NB4 (cell line): ENCODE data around the gene DOCK3.

Experiments
- CTCF ChIP-seq: IDR thresholded peaks from one replicate; pipeline ENCODE4 v1.5.1; 2012; ENCODE audit warnings: low read depth, low read length
- MAX ChIP-seq: IDR thresholded peaks from 2 replicates; pipeline ENCODE4 v1.6.1; 2011; ENCODE audit warnings: low read depth, low read length
- POLR2A ChIP-seq: IDR thresholded peaks from 2 replicates; pipeline ENCODE4 v1.6.1; 2011; ENCODE audit warnings: mild to moderate bottlenecking; ENCODE audit not compliant: insufficient read length; ENCODE audit errors: extremely low read depth

DNA sequence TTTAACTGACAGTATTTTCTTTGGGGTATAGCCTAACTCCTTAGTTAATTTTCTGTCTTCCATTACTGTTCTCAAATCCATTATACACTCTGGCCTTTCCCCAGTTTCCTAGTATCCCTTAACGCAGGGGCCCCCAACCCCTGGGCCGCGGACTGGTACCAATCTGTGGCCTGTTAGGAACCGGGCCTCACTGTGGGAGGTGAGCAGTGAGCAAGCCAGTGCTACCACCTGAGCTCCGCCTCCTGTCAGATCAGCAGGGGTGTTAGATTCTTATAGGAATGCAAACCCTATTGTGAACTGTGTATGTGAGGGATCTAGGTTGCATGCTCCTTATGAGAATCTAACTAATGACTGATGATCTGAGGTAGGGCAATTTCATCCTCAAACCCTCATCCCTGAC, 75.1 kb downstream of the DOCK3 start:
- TF ChIP-seq CTCF (no peak), POLR2A (no peak), MAX (no peak)
